ENCODE measurements around the gene GPBAR1. TPM values are rescaled to one million over a fixed set of nuclear protein-coding genes. Genes with fewer than 3 reads are reported as not detected.

The GPBAR1 gene
- total and polyA plus RNA-seq, 5 experiments from 2014 or later = 0.14 to 1.4 (median 0.41) TPM

GRCh38 chr2:218280260-218280870 lies 19.6 kb downstream of the GPBAR1 start:
- H3K36me3 Mint-ChIP-seq = peaks cover 0 to 54% (median 7%) of the 10 kb centered on the region in 3 donors
- no peaks in the 10 kb centered on the region for H3K9me3 Mint-ChIP-seq
- H3K27me3 Mint-ChIP-seq = no peaks in the 10 kb centered on the region
- peak overlapping the region in 7 of 10 donors; percentile 27 to 85 (median 60) for H3K27ac Mint-ChIP-seq
- H3K4me3 Mint-ChIP-seq = peak overlapping the region in 1 of 10 donors; percentile 26
- ATAC-seq (no peak), DNase-seq (no peak)
- peaks cover 24 to 61% (median 41%) of the 10 kb centered on the region in 4 donors for H3K4me1 Mint-ChIP-seq
- POLR2A ChIA-PET = interaction anchor here (0.6 to 1.3 kb wide), 4 partner anchors 10 to 389 kb away, joined by 3 to 5 read pairs (median 4); partner anchors contain the start of genes AAMP and PNKD

- ATAC-seq (no peak), DNase-seq (no peak)
- Mint-ChIP-seq H3K9me3 (no peaks in the 10 kb centered on the region), H3K4me3 (peak overlapping the region in 1 of 10 donors; percentile 49), H3K27ac (peak overlapping the region in 8 of 10 donors; percentile 11 to 80 (median 55)), H3K4me1 (peaks cover 31 to 71% (median 52%) of the 10 kb centered on the region in 4 donors), H3K27me3 (no peaks in the 10 kb centered on the region), H3K36me3 (peaks cover 0 to 44% (median 6%) of the 10 kb centered on the region in 3 donors)
- POLR2A ChIA-PET = interaction anchor here (0.9 kb wide), 1 partner anchor 11 kb away, joined by 3 read pairs; the partner anchor contains the start of gene TMBIM1
Measured at GRCh38 chr2:218281449-218281848, 20.6 kb downstream of the GPBAR1 start.

GRCh38 chr2:218282173-218282991 lies 21.6 kb downstream of the GPBAR1 start:
- H3K9me3 Mint-ChIP-seq = no peaks in the 10 kb centered on the region
- H3K4me3 Mint-ChIP-seq = peak overlapping the region in 2 of 10 donors; percentile 38 to 45
- ATAC-seq (no peak), DNase-seq (no peak)
- H3K27me3 Mint-ChIP-seq = no peaks in the 10 kb centered on the region
- peaks cover 34 to 71% (median 59%) of the 10 kb centered on the region in 4 donors for H3K4me1 Mint-ChIP-seq
- peaks cover 0 to 35% (median 7%) of the 10 kb centered on the region in 3 donors for H3K36me3 Mint-ChIP-seq
- peak overlapping the region in 9 of 10 donors; percentile 58 to 99 (median 83) for H3K27ac Mint-ChIP-seq
- POLR2A ChIA-PET = interaction anchor here (0.9 to 1.2 kb wide), 3 partner anchors 9 to 12 kb away, joined by 4 to 9 read pairs (median 4); partner anchors contain the start of genes PNKD and TMBIM1

GRCh38 chr2:218284106-218284811 lies 23.4 kb downstream of the GPBAR1 start:
- no peak for ATAC-seq
- H3K27me3 Mint-ChIP-seq = no peaks in the 10 kb centered on the region
- H3K27ac Mint-ChIP-seq = peak overlapping the region; percentile 97 to 100 (median 98)
- no peaks in the 10 kb centered on the region for H3K9me3 Mint-ChIP-seq
- H3K4me1 Mint-ChIP-seq = peaks cover 39 to 85% (median 76%) of the 10 kb centered on the region in 4 donors
- DNase-seq = peak in 2 of 10 donors; percentile 37 to 40
- H3K36me3 Mint-ChIP-seq = peaks cover 0 to 23% (median 7%) of the 10 kb centered on the region in 3 donors
- POLR2A ChIA-PET = interaction anchor here (0.7 to 9.8 kb wide), 8 partner anchors 11 to 113 kb away, joined by 3 to 206 read pairs (median 4); partner anchors contain the start of genes AAMP and PNKD
- peak overlapping the region in 9 of 10 donors; percentile 25 to 99 (median 75) for H3K4me3 Mint-ChIP-seq

- peak overlapping the region; percentile 97 to 100 (median 98) for H3K27ac Mint-ChIP-seq
Measured at GRCh38 chr2:218285604-218286003, 24.8 kb downstream of the GPBAR1 start.

GRCh38 chr2:218286570-218287459 lies 26.0 kb downstream of the GPBAR1 start:
- POLR2A ChIA-PET = interaction anchor here (1.0 to 9.8 kb wide), 13 partner anchors 9 to 373 kb away, joined by 3 to 206 read pairs (median 5); partner anchors contain the start of genes AAMP, ARPC2, BCS1L and CATIP
- Mint-ChIP-seq H3K27me3 (no peaks in the 10 kb centered on the region), H3K4me1 (peaks cover 49 to 94% (median 88%) of the 10 kb centered on the region in 4 donors), H3K4me3 (peak overlapping the region; percentile 90 to 99 (median 94)), H3K36me3 (peaks cover 0 to 2% (median 0%) of the 10 kb centered on the region in 3 donors), H3K9me3 (no peaks in the 10 kb centered on the region), H3K27ac (peak overlapping the region; percentile 97 to 100 (median 98))
- DNase-seq (peak; percentile 59 to 87 (median 79)), ATAC-seq (peak; percentile 72 to 73)

More at GRCh38 chr2:218285604-218286003, 24.8 kb downstream of the GPBAR1 start:
- Mint-ChIP-seq H3K9me3 (no peaks in the 10 kb centered on the region), H3K36me3 (peaks cover 0 to 11% (median 2%) of the 10 kb centered on the region in 3 donors), H3K4me1 (peaks cover 44 to 88% (median 83%) of the 10 kb centered on the region in 4 donors), H3K27me3 (no peaks in the 10 kb centered on the region), H3K4me3 (peak overlapping the region; percentile 90 to 99 (median 94))
- DNase-seq (no peak), ATAC-seq (no peak)
- POLR2A ChIA-PET = interaction anchor here (1.8 to 9.8 kb wide), 6 partner anchors 10 to 374 kb away, joined by 5 to 206 read pairs (median 9); partner anchors contain the start of genes AAMP, ARPC2, BCS1L and CATIP

GRCh38 chr2:218289639-218290315 lies 29.0 kb downstream of the GPBAR1 start:
- DNase-seq (no peak), ATAC-seq (no peak)
- peaks cover 46 to 89% (median 85%) of the 10 kb centered on the region in 4 donors for H3K4me1 Mint-ChIP-seq
- H3K9me3 Mint-ChIP-seq = no peaks in the 10 kb centered on the region
- H3K27me3 Mint-ChIP-seq = no peaks in the 10 kb centered on the region
- peak overlapping the region; percentile 97 to 99 (median 98) for H3K27ac Mint-ChIP-seq
- H3K4me3 Mint-ChIP-seq = peak overlapping the region; percentile 87 to 99 (median 96)
- POLR2A ChIA-PET = interaction anchor here (1.0 to 9.8 kb wide), 7 partner anchors 9 to 115 kb away, joined by 3 to 206 read pairs (median 5); partner anchors contain the start of genes AAMP and PNKD
- peaks cover 0 to 2% (median 0%) of the 10 kb centered on the region in 3 donors for H3K36me3 Mint-ChIP-seq

GRCh38 chr2:218290316-218291261 lies 29.8 kb downstream of the GPBAR1 start:
- peaks cover 41 to 82% (median 77%) of the 10 kb centered on the region in 4 donors for H3K4me1 Mint-ChIP-seq
- H3K9me3 Mint-ChIP-seq = no peaks in the 10 kb centered on the region
- POLR2A ChIA-PET = interaction anchor here (0.7 to 9.8 kb wide), 13 partner anchors 8 to 116 kb away, joined by 3 to 206 read pairs (median 4); partner anchors contain the start of genes AAMP and PNKD
- peaks cover 0 to 2% (median 0%) of the 10 kb centered on the region in 3 donors for H3K36me3 Mint-ChIP-seq
- ATAC-seq (peak; percentile 22 to 24), DNase-seq (peak; percentile 26 to 74 (median 40))
- peak overlapping the region; percentile 97 to 99 (median 98) for H3K27ac Mint-ChIP-seq
- H3K27me3 Mint-ChIP-seq = no peaks in the 10 kb centered on the region
- peak overlapping the region; percentile 87 to 99 (median 96) for H3K4me3 Mint-ChIP-seq

- Mint-ChIP-seq H3K4me3 (peak overlapping the region; percentile 87 to 99 (median 96)), H3K4me1 (peaks cover 36 to 73% (median 68%) of the 10 kb centered on the region in 4 donors), H3K9me3 (no peaks in the 10 kb centered on the region), H3K27ac (peak overlapping the region; percentile 97 to 99 (median 98)), H3K27me3 (no peaks in the 10 kb centered on the region), H3K36me3 (peaks cover 0 to 2% (median 0%) of the 10 kb centered on the region in 3 donors)
- DNase-seq (peak in 1 of 10 donors; percentile 20), ATAC-seq (peak in 1 of 2 donors; percentile 1)
- POLR2A ChIA-PET = interaction anchor here (0.8 to 9.8 kb wide), 13 partner anchors 8 to 115 kb away, joined by 3 to 206 read pairs (median 5); partner anchors contain the start of genes AAMP, CATIP and PNKD
Measured at GRCh38 chr2:218291318-218292047, 30.7 kb downstream of the GPBAR1 start.

Measured in naive thymus-derived CD8-positive, alpha-beta T cell (primary cell).